SK-N-SH (cell line): Measurements from ENCODE around the gene ORC3. TPM values are rescaled to one million over a fixed set of nuclear protein-coding genes. Genes with fewer than 3 reads are reported as not detected.

Experiments
- CTCF ChIA-PET: fragments of 300-600, 350-600 bp; formaldehyde crosslinking; extraction: SDS; loops from one replicate; lab custom pipeline; 2021; lab: Yijun Ruan, JAX
- POLR2A ChIA-PET: fragments of 350-600 bp; sonication (Branson Sonifier 250); formaldehyde crosslinking; extraction: SDS; loops from one replicate; lab custom pipeline; 2020; ENCODE audit warnings: antibody characterized with exemption, inconsistent platforms; lab: Yijun Ruan, JAX
- DNase-seq: peaks from one replicate; pipeline ENCODE4 v3.0.0; 2012
- H2AFZ ChIP-seq: fragments of 200-600 bp; sonication (generic); 2 replicates; pipeline ENCODE4 v1.8.1; 2016; ENCODE audit warnings: antibody characterized with exemption, mild to moderate bottlenecking, low read depth
- H3F3A ChIP-seq: fragments of 200-600 bp; sonication (generic); replicated peaks from 2 replicates; pipeline ENCODE3; 2016; ENCODE audit warnings: antibody characterized with exemption, mild to moderate bottlenecking; ENCODE audit not compliant: insufficient read depth
- H3K27ac ChIP-seq, 2 experiments: fragments of 200-500 bp in 1 of 2; fragments of 200-600 bp in 1 of 2; sonication (Bioruptor generic) in 1 of 2; sonication (generic), shearing (Covaris generic) in 1 of 2; 2 replicates each; pipeline versions ENCODE4 v1.5.1 to v1.6.1; 2014 to 2016; ENCODE audit warnings: low read depth in 2 of 2, inconsistent platforms in 1 of 2, low read length in 1 of 2, mild to moderate bottlenecking in 1 of 2, mixed read lengths in 1 of 2
- H3K27me3 ChIP-seq: fragments of 200-600 bp; sonication (generic), shearing (Covaris generic); 2 replicates; pipeline ENCODE4 v1.6.1; 2016; ENCODE audit warnings: mixed run types; ENCODE audit not compliant: insufficient read depth
- H3K36me3 ChIP-seq, 2 experiments: fragments of 200-500 bp in 1 of 2; fragments of 200-600 bp in 1 of 2; sonication (Bioruptor generic) in 1 of 2; sonication (generic) in 1 of 2; replicated peaks in 1 of 2; 2 replicates each; pipeline versions ENCODE3 to v1.5.1; 2014 to 2016; ENCODE audit warnings: low read length in 1 of 2, mild to moderate bottlenecking in 1 of 2; ENCODE audit not compliant: insufficient read depth in 2 of 2, control insufficient read depth in 1 of 2
- H3K4me1 ChIP-seq, 2 experiments: fragments of 200-500 bp in 1 of 2; fragments of 200-600 bp in 1 of 2; sonication (Bioruptor generic) in 1 of 2; sonication (generic), shearing (Covaris generic) in 1 of 2; 2 replicates each; pipeline versions ENCODE4 v1.5.1 to v1.6.1; 2014 to 2016; ENCODE audit warnings: low read depth in 1 of 2, low read length in 1 of 2, mixed run types in 1 of 2; ENCODE audit not compliant: insufficient read depth in 2 of 2, control insufficient read depth in 1 of 2
- H3K4me2 ChIP-seq: fragments of 200-600 bp; sonication (generic), shearing (Covaris generic); 2 replicates; pipeline ENCODE4 v1.6.1; 2017; ENCODE audit warnings: mixed run types
- H3K4me3 ChIP-seq, 2 experiments: fragments of 200-500 bp in 1 of 2; fragments of 200-600 bp in 1 of 2; sonication (Bioruptor generic) in 1 of 2; sonication (generic), shearing (Covaris generic) in 1 of 2; 2 replicates each; pipeline versions ENCODE4 v1.5.1 to v1.8.1; 2014 to 2016; ENCODE audit warnings: low read depth in 2 of 2, inconsistent platforms in 1 of 2, low read length in 1 of 2, mild to moderate bottlenecking in 1 of 2, mixed read lengths in 1 of 2, moderate library complexity in 1 of 2
- H3K79me2 ChIP-seq: fragments of 200-600 bp; sonication (generic); 2 replicates; pipeline ENCODE4 v1.8.1; 2017; ENCODE audit warnings: mild to moderate bottlenecking; ENCODE audit not compliant: insufficient read depth
- H3K9ac ChIP-seq: fragments of 200-600 bp; sonication (generic); 2 replicates; pipeline ENCODE4 v1.6.1; 2017; ENCODE audit warnings: mixed run types
- H3K9me2 ChIP-seq: fragments of 200-600 bp; sonication (generic); 2 replicates; pipeline ENCODE4 v1.6.1; 2017; ENCODE audit warnings: mixed run types
- H3K9me3 ChIP-seq: fragments of 200-600 bp; sonication (generic); 2 replicates; pipeline ENCODE4 v1.6.1; 2017; ENCODE audit warnings: mixed run types, mild to moderate bottlenecking, moderate library complexity
- H4K20me1 ChIP-seq: fragments of 200-600 bp; sonication (generic); 2 replicates; pipeline ENCODE4 v1.6.1; 2017; ENCODE audit warnings: mild to moderate bottlenecking, mixed run types; ENCODE audit not compliant: insufficient read depth
- FOSL2 ChIP-seq: IDR thresholded peaks from 2 replicates; pipeline ENCODE4 v1.4.0; 2012; ENCODE audit warnings: low read depth, mild to moderate bottlenecking, moderate library complexity, borderline replicate concordance
- FOXJ3 ChIP-seq: sonication (generic); formaldehyde crosslinking; IDR thresholded peaks from 2 replicates; pipeline ENCODE4 v1.5.1; 2020; ENCODE audit warnings: mild to moderate bottlenecking, missing genetic modification reagents
- FOXM1 ChIP-seq: IDR thresholded peaks from 2 replicates; pipeline ENCODE4 v1.4.0; 2012; ENCODE audit warnings: low read depth, mild to moderate bottlenecking
- GABPA ChIP-seq: IDR thresholded peaks from 2 replicates; pipeline ENCODE4 v1.4.0; 2012; ENCODE audit warnings: low read depth, mild to moderate bottlenecking
- MXI1 ChIP-seq: IDR thresholded peaks from 2 replicates; pipeline ENCODE4 v1.6.1; 2012; ENCODE audit warnings: mild to moderate bottlenecking, low read depth, low read length, improper control_type of control experiment
- NRF1 ChIP-seq: IDR thresholded peaks from 2 replicates; pipeline ENCODE4 v1.6.1; 2012; ENCODE audit warnings: low read depth, mild to moderate bottlenecking, low read length
- SIN3A ChIP-seq: IDR thresholded peaks from 2 replicates; pipeline ENCODE4 v1.6.1; 2012; ENCODE audit warnings: low read depth, mild to moderate bottlenecking, low read length, moderate library complexity, borderline replicate concordance
- TCF12 ChIP-seq: IDR thresholded peaks from 2 replicates; pipeline ENCODE4 v1.4.0; 2012
- YY1 ChIP-seq: IDR thresholded peaks from 2 replicates; pipeline ENCODE4 v1.4.0; 2012; ENCODE audit warnings: low read depth, mild to moderate bottlenecking
- ZBTB33 ChIP-seq: IDR thresholded peaks from 2 replicates; pipeline ENCODE4 v1.4.0; 2012; ENCODE audit warnings: low read depth, borderline replicate concordance
- WGBS: methylation state at CpG from one replicate; pipeline ENCODE4 v1.1.6; 2017; ENCODE audit warnings: low lambda C conversion rate; 5-methylcytosine and 5-hydroxymethylcytosine counted together
- polyA plus RNA-seq, 3 experiments: library from polyadenylated mRNA; depleted of rRNA; stranded (reverse); fragments of >200 nt; gene quantifications; 2 replicates each; pipeline ENCODE4 v1.2.3, GENCODE V29; 2012
- TF ChIP-seq, protein P1 (sequence below): fragments of 150-350 bp; IDR thresholded peaks from 2 replicates; pipeline ENCODE4 v1.6.1; 2017; ENCODE audit warnings: antibody characterized with exemption, low read length, low read depth, borderline replicate concordance
- TF ChIP-seq, protein P2 (sequence below): IDR thresholded peaks from 2 replicates; pipeline ENCODE4 v1.4.0; 2012; ENCODE audit warnings: low read depth, borderline replicate concordance
- TF ChIP-seq, protein P3 (sequence below): fragments of 200-600 bp; sonication (generic); IDR thresholded peaks from 2 replicates; pipeline ENCODE4 v1.6.1; 2017; ENCODE audit warnings: antibody characterized with exemption, mild to moderate bottlenecking, moderate library complexity
- TF ChIP-seq, protein P4 (sequence below): IDR thresholded peaks from 2 replicates; pipeline ENCODE4 v1.6.1; 2012; ENCODE audit warnings: mild to moderate bottlenecking, low read depth, low read length, moderate library complexity

ORC3 gene
- polyA plus RNA-seq, 1 of the 3 experiments (the other 2 are of a cell fraction): 13.3 TPM

DNA sequence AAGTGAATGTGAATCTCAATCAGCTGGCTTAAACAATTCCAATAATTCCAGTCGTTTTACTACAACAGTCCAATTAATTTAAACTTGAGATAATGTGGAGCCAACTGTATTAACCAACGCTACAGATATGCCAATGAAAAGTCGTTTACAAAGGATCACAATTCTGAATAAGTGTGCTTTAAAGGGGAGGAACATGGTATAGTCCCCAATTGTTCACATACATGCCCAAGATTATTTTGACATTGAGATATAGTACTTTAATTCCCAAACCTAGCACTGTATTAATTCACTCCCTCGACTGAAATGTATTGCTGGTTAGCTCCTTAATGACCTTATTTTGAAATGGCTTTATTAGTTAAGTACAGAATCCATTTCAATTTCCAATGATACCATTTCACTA, 109.6 kb downstream of the ORC3 start:
- CTCF ChIA-PET: interaction anchor here (0.7 to 1.0 kb wide), 2 partner anchors 24 to 44 kb away, joined by 3 read pairs; no protein-coding TSS in a partner anchor
- TF ChIP-seq MXI1 (no peak), FOXM1 (no peak), YY1 (no peak), FOSL2 (no peak), SIN3A (no peak), ZBTB33 (no peak), FOXJ3 (CRISPR knock-in tag) (no peak), GABPA (no peak), TCF12 (no peak), NRF1 (no peak)
- TF ChIP-seq, protein P1, sequence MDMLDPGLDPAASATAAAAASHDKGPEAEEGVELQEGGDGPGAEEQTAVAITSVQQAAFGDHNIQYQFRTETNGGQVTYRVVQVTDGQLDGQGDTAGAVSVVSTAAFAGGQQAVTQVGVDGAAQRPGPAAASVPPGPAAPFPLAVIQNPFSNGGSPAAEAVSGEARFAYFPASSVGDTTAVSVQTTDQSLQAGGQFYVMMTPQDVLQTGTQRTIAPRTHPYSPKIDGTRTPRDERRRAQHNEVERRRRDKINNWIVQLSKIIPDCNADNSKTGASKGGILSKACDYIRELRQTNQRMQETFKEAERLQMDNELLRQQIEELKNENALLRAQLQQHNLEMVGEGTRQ: no peak
- TF ChIP-seq, protein P2, sequence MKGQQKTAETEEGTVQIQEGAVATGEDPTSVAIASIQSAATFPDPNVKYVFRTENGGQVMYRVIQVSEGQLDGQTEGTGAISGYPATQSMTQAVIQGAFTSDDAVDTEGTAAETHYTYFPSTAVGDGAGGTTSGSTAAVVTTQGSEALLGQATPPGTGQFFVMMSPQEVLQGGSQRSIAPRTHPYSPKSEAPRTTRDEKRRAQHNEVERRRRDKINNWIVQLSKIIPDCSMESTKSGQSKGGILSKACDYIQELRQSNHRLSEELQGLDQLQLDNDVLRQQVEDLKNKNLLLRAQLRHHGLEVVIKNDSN: no peak
- TF ChIP-seq, protein P3, sequence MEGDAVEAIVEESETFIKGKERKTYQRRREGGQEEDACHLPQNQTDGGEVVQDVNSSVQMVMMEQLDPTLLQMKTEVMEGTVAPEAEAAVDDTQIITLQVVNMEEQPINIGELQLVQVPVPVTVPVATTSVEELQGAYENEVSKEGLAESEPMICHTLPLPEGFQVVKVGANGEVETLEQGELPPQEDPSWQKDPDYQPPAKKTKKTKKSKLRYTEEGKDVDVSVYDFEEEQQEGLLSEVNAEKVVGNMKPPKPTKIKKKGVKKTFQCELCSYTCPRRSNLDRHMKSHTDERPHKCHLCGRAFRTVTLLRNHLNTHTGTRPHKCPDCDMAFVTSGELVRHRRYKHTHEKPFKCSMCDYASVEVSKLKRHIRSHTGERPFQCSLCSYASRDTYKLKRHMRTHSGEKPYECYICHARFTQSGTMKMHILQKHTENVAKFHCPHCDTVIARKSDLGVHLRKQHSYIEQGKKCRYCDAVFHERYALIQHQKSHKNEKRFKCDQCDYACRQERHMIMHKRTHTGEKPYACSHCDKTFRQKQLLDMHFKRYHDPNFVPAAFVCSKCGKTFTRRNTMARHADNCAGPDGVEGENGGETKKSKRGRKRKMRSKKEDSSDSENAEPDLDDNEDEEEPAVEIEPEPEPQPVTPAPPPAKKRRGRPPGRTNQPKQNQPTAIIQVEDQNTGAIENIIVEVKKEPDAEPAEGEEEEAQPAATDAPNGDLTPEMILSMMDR: no peak
- TF ChIP-seq, protein P4, sequence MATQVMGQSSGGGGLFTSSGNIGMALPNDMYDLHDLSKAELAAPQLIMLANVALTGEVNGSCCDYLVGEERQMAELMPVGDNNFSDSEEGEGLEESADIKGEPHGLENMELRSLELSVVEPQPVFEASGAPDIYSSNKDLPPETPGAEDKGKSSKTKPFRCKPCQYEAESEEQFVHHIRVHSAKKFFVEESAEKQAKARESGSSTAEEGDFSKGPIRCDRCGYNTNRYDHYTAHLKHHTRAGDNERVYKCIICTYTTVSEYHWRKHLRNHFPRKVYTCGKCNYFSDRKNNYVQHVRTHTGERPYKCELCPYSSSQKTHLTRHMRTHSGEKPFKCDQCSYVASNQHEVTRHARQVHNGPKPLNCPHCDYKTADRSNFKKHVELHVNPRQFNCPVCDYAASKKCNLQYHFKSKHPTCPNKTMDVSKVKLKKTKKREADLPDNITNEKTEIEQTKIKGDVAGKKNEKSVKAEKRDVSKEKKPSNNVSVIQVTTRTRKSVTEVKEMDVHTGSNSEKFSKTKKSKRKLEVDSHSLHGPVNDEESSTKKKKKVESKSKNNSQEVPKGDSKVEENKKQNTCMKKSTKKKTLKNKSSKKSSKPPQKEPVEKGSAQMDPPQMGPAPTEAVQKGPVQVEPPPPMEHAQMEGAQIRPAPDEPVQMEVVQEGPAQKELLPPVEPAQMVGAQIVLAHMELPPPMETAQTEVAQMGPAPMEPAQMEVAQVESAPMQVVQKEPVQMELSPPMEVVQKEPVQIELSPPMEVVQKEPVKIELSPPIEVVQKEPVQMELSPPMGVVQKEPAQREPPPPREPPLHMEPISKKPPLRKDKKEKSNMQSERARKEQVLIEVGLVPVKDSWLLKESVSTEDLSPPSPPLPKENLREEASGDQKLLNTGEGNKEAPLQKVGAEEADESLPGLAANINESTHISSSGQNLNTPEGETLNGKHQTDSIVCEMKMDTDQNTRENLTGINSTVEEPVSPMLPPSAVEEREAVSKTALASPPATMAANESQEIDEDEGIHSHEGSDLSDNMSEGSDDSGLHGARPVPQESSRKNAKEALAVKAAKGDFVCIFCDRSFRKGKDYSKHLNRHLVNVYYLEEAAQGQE: no peak
- TF ChIP-seq, all 33 proteins: peak for 0
- Histone ChIP-seq H3K27ac (peak overlapping the region in 1 of 2 experiments; percentile 92; a peak in 3 of 4 replicates), H3K79me2 (peaks cover 74% of the 10 kb centered on the region), H3K9me2 (no peaks in the 10 kb centered on the region), H3K36me3 (peaks cover 0 to 14% of the 10 kb centered on the region in 2 experiments), H3F3A (peaks cover 56% of the 10 kb centered on the region), H3K4me2 (peak overlapping the region; percentile 77), H3K9ac (peak overlapping the region; percentile 96; the same call in 1 of the 2 replicates), H3K27me3 (no peaks in the 10 kb centered on the region), H2AFZ (no peak overlapping the region), H4K20me1 (peaks cover 61% of the 10 kb centered on the region), H3K4me3 (peak overlapping the region; percentile 93 to 98), H3K4me1 (peaks cover 10 to 28% of the 10 kb centered on the region in 2 experiments), H3K9me3 (no peaks in the 10 kb centered on the region)
- POLR2A ChIA-PET: no interaction called here
- DNase-seq: no peak
- WGBS: 3% methylated on average over 4 of the region's 4 CpGs
